HCT116 (cell line): Measurements from ENCODE around the gene TLR3. TPM values are rescaled to one million over a fixed set of nuclear protein-coding genes. Genes with fewer than 3 reads are reported as not detected.

Experiments
- ATAC-seq: fragments of 200-7000 bp; cut with Tn5 transposase; 2 replicates; pipeline ENCODE4 v1.9.1; 2020; ENCODE audit warnings: mild to moderate bottlenecking, moderate library complexity
- BruUV-seq: library from RNA; stranded (reverse); fragments of 400-500 nt; replicated peaks from 2 replicates; lab custom pipeline; 2021; lab: Mats Ljungman, UMichigan
- CTCF ChIA-PET: fragments of 300-600 bp; sonication (Branson Sonifier 250); formaldehyde crosslinking; loops from one replicate; lab custom pipeline; 2021; ENCODE audit warnings: antibody characterized with exemption; lab: Charles Lee
- POLR2A ChIA-PET: fragments of 300-600, 350-600 bp; sonication (Branson Sonifier 250); formaldehyde crosslinking; loops from one replicate; lab custom pipeline; 2021; ENCODE audit warnings: antibody characterized with exemption; lab: Charles Lee
- RAD21 ChIA-PET, 2 experiments: fragments of 300-600 bp; sonication (Branson Sonifier 250); formaldehyde crosslinking; loops; one replicate each; lab custom pipeline; 2023; ENCODE audit warnings: low total read pairs in 2 of 2; ENCODE audit not compliant: uncharacterized antibody in 2 of 2, unreplicated experiment in 2 of 2, low non-redundant PET in 1 of 2; lab: Charles Lee
- DNase-seq: peaks from one replicate; pipeline ENCODE4 v3.0.0-alpha.2; 2010; ENCODE audit warnings: low read depth, low spot score
- H2AFZ ChIP-seq: fragments of 200-600 bp; shearing (Covaris generic), sonication (generic); 2 replicates; pipeline ENCODE4 v1.6.1; 2017; ENCODE audit warnings: low read depth, mixed run types, mixed read lengths, antibody characterized with exemption, low read length; ENCODE audit not compliant: poor library complexity, severe bottlenecking
- H3K27ac ChIP-seq: 2 replicates; pipeline ENCODE4 v1.5.1; 2012; ENCODE audit warnings: low read depth, low read length
- H3K27me3 ChIP-seq: fragments of 200-600 bp; sonication (generic); 2 replicates; pipeline ENCODE4 v1.6.1; 2016; ENCODE audit warnings: mixed run types, low read length, mixed read lengths; ENCODE audit not compliant: insufficient read depth
- H3K36me3 ChIP-seq, 2 experiments: fragments of 200-500 bp in 1 of 2; fragments of 200-600 bp in 1 of 2; sonication (Bioruptor generic) in 1 of 2; sonication (generic) in 1 of 2; 2 replicates each; pipeline versions ENCODE4 v1.5.1 to v1.6.1; 2014 to 2016; ENCODE audit warnings: low read length in 2 of 2, inconsistent platforms in 1 of 2, mixed read lengths in 1 of 2, mixed run types in 1 of 2; ENCODE audit not compliant: insufficient read depth in 2 of 2, control insufficient read depth in 1 of 2
- H3K4me1 ChIP-seq, 2 experiments: fragments of 200-600 bp in 1 of 2; sonication (generic) in 1 of 2; 2 replicates each; pipeline versions ENCODE4 v1.5.1 to v1.6.1; 2012 to 2017; ENCODE audit warnings: low read length in 2 of 2, inconsistent platforms in 1 of 2, mild to moderate bottlenecking in 1 of 2, mixed read lengths in 1 of 2, mixed run types in 1 of 2, moderate library complexity in 1 of 2; ENCODE audit not compliant: insufficient read depth in 2 of 2, control insufficient read depth in 1 of 2
- H3K4me2 ChIP-seq: fragments of 200-600 bp; sonication (generic); 2 replicates; pipeline ENCODE4 v1.6.1; 2017; ENCODE audit warnings: mixed run types, low read length, mixed read lengths
- H3K4me3 ChIP-seq, 2 experiments: fragments of 200-600 bp in 1 of 2; sonication (generic) in 1 of 2; replicated peaks in 1 of 2; 2 replicates each; pipeline ENCODE4 v1.5.1; 2011 to 2016; ENCODE audit warnings: low read length in 2 of 2, control low read depth in 1 of 2, low read depth in 1 of 2, mild to moderate bottlenecking in 1 of 2, mixed read lengths in 1 of 2, mixed run types in 1 of 2
- H3K79me2 ChIP-seq: fragments of 200-600 bp; sonication (generic); 2 replicates; pipeline ENCODE4 v1.6.1; 2017; ENCODE audit warnings: mild to moderate bottlenecking, mixed run types, low read length, moderate library complexity, mixed read lengths; ENCODE audit not compliant: insufficient read depth
- H3K9ac ChIP-seq: fragments of 200-600 bp; sonication (generic); 2 replicates; pipeline ENCODE4 v1.6.1; 2016; ENCODE audit warnings: low read length, mixed read lengths
- H3K9me2 ChIP-seq: fragments of 200-600 bp; sonication (generic), shearing (Covaris generic); 2 replicates; pipeline ENCODE4 v1.6.1; 2017; ENCODE audit warnings: mixed run types, mild to moderate bottlenecking, moderate library complexity; ENCODE audit not compliant: insufficient read depth
- H3K9me3 ChIP-seq, 2 experiments: fragments of 200-500 bp in 1 of 2; fragments of 200-600 bp in 1 of 2; sonication (Bioruptor generic) in 1 of 2; sonication (generic) in 1 of 2; 2 replicates each; pipeline ENCODE4 v1.6.1; 2014 to 2017; ENCODE audit warnings: low read length in 2 of 2, mixed read lengths in 2 of 2, inconsistent platforms in 1 of 2, low read depth in 1 of 2, mild to moderate bottlenecking in 1 of 2, mixed run types in 1 of 2, moderate library complexity in 1 of 2; ENCODE audit not compliant: control insufficient read depth in 1 of 2, insufficient read depth in 1 of 2
- H4K20me1 ChIP-seq: fragments of 200-600 bp; sonication (generic), shearing (Covaris generic); 2 replicates; pipeline ENCODE4 v1.6.1; 2017; ENCODE audit warnings: mixed run types, mild to moderate bottlenecking, moderate library complexity; ENCODE audit not compliant: insufficient read depth
- ATF3 ChIP-seq: IDR thresholded peaks from 2 replicates; pipeline ENCODE4 v1.6.1; 2012
- CBX3 ChIP-seq: IDR thresholded peaks from 2 replicates; pipeline ENCODE4 v1.6.1; 2012; ENCODE audit warnings: low read depth
- CEBPB ChIP-seq: IDR thresholded peaks from 2 replicates; pipeline ENCODE4 v1.6.1; 2012; ENCODE audit warnings: low read depth
- EGR1 ChIP-seq: IDR thresholded peaks from 2 replicates; pipeline ENCODE4 v1.6.1; 2012; ENCODE audit warnings: low read depth
- EZH2 ChIP-seq: fragments of 200-600 bp; sonication (generic); IDR thresholded peaks from 2 replicates; pipeline ENCODE4 v1.6.1; 2017; ENCODE audit warnings: antibody characterized with exemption, mixed run types
- EZH2phosphoT487 ChIP-seq: fragments of 200-600 bp; IDR thresholded peaks from 2 replicates; pipeline ENCODE4 v1.6.1; 2018; ENCODE audit warnings: antibody characterized with exemption, borderline replicate concordance
- JUND ChIP-seq: IDR thresholded peaks from 2 replicates; pipeline ENCODE4 v1.6.1; 2012
- POLR2A ChIP-seq: IDR thresholded peaks from 2 replicates; pipeline ENCODE4 v1.7.0; 2011; ENCODE audit warnings: borderline replicate concordance; ENCODE audit not compliant: insufficient read depth, insufficient read length; ENCODE audit errors: extremely low read depth
- RAD21 ChIP-seq: IDR thresholded peaks from 2 replicates; pipeline ENCODE4 v1.6.1; 2012; ENCODE audit warnings: low read depth, mild to moderate bottlenecking
- REST ChIP-seq: IDR thresholded peaks from 2 replicates; pipeline ENCODE4 v1.6.1; 2012; ENCODE audit warnings: low read depth
- SP1 ChIP-seq: IDR thresholded peaks from 2 replicates; pipeline ENCODE4 v1.6.1; 2012; ENCODE audit warnings: low read depth
- YY1 ChIP-seq: IDR thresholded peaks from 2 replicates; pipeline ENCODE4 v1.6.1; 2011; ENCODE audit warnings: low read length, low read depth, moderate library complexity, mild to moderate bottlenecking; ENCODE audit not compliant: insufficient replicate concordance; ENCODE audit errors: extremely low read depth
- ZFX ChIP-seq: fragments of 450-650 bp; IDR thresholded peaks from 2 replicates; pipeline ENCODE4 v1.6.1; 2017
- ZNF274 ChIP-seq: fragments of 200-500 bp; sonication (Bioruptor generic); IDR thresholded peaks from 2 replicates; pipeline ENCODE4 v1.6.1; 2014; ENCODE audit warnings: mild to moderate bottlenecking, low read depth, low read length, inconsistent platforms
- intact Hi-C: fragments of 100-400 bp; cut with micrococcal nuclease; formaldehyde crosslinking; loops from 2 replicates; pipeline ENCODE4 v1.10.0; 2022
- total RNA-seq: library from RNA; stranded (reverse); gene quantifications from one replicate; pipeline ENCODE4 v1.2.1, GENCODE V29; 2021; ENCODE audit not compliant: unreplicated experiment

TLR3 gene
- total RNA-seq, 1 experiment from 2014 or later, result 1.3 TPM

- no peaks in the 10 kb centered on the region for H3K27me3 ChIP-seq
- no peaks in the 10 kb centered on the region for H3K79me2 ChIP-seq
- H3K4me3 ChIP-seq, result no peak overlapping the region
- BruUV-seq, result no TSS peak
- no peaks in the 10 kb centered on the region; a peak in 1 of 4 replicates for H3K4me1 ChIP-seq
- ATAC-seq, result no peak
- H3K27ac ChIP-seq, result no peak overlapping the region
- CTCF ChIA-PET, result no interaction called here
- H4K20me1 ChIP-seq, result no peaks in the 10 kb centered on the region
- no peaks in the 10 kb centered on the region for H3K9me2 ChIP-seq
- no peaks in the 10 kb centered on the region for H3K9me3 ChIP-seq
- H3K36me3 ChIP-seq, result no peaks in the 10 kb centered on the region
- no peak for TF ChIP-seq POLR2A
- no peak for TF ChIP-seq JUND
- no peak for TF ChIP-seq ZNF274
- TF ChIP-seq CBX3, result no peak
- no peak for TF ChIP-seq CEBPB
- no peak for TF ChIP-seq ZFX
- no peak for TF ChIP-seq EZH2
- no peak for TF ChIP-seq YY1
- no peak for TF ChIP-seq EGR1
- no peak for TF ChIP-seq ATF3
- TF ChIP-seq SP1, result no peak
- no peak for TF ChIP-seq RAD21
- TF ChIP-seq REST, result no peak
- TF ChIP-seq EZH2phosphoT487, result no peak
- TF ChIP-seq, all 23 proteins: peak for 0
- H3K9ac ChIP-seq, result no peak overlapping the region
- DNase-seq, result no peak
- no peak overlapping the region for H2AFZ ChIP-seq
- ChIA-PET POLR2A (no interaction called here), RAD21 (no interaction called here)
- intact Hi-C loops, result no loop called here
- H3K4me2 ChIP-seq, result no peak overlapping the region
These were observed 43.6 kb upstream of the TLR3 start for GRCh38 chr4:186025408-186025690.
